GM12875 (cell line): ENCODE measurements around the gene CPNE7.
"Not testable (repeated sequence)": the region's sequence is repeated elsewhere in the genome, so short reads cannot be mapped to it uniquely, and the experiment has no call there.

Experiments
- H3K4me3 ChIP-seq: one replicate; pipeline ENCODE4 v1.5.1; 2011; ENCODE audit warnings: low read depth, low read length, control low read depth
- TF ChIP-seq, protein P1 (sequence below): IDR thresholded peaks from 2 replicates; pipeline ENCODE4 v1.5.1; 2011; ENCODE audit warnings: low read depth, mild to moderate bottlenecking, control low read depth, inconsistent platforms, low read length, moderate library complexity, borderline replicate concordance; ENCODE audit not compliant: insufficient read depth

Gene CPNE7

DNA sequence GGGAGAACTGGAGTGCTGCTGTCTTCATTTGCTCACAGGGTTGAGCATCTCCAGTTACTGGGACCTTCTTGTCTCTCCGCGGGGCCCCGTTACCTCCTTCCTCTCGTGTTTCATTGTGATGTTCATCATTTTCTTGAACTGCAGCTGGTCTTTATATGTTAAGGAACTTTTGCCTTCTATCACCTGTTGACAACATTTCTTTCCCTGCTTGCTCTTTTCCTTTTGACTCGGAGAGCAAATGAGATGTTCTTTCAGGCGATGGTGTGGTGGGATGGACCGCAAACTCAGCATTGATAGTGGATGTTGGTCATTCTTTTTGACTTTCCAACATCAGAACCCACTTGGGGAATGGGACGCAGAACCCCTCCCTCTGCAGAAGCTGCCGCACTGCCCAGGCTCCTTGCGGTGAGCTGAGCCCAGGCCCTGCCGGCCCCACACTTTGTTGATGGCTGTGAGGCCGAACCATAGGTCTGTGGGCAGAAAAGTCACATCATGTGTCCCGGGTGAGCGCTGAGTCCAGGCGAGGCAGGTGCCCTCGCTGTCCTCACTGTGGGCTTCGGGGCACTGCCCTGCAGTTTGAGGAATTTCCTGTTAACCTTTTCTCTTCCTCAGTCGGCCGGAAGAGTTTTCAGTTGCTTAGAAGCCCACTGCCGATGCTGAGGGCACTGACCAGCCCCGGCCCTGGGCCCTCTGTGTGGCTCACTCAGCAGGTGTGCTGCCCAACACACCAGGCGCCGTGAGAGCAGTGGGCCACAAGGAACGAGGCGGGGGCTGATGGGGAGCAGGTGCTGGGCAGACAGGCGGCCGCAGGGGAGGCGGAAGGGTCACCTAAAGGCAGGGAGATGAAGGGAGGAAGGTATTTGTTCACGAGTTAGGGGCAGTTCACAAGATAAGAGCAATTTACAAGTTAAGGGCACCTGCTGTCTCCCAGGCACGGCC lies 7.6 kb upstream of the CPNE7 start:
- TF ChIP-seq, protein P1, sequence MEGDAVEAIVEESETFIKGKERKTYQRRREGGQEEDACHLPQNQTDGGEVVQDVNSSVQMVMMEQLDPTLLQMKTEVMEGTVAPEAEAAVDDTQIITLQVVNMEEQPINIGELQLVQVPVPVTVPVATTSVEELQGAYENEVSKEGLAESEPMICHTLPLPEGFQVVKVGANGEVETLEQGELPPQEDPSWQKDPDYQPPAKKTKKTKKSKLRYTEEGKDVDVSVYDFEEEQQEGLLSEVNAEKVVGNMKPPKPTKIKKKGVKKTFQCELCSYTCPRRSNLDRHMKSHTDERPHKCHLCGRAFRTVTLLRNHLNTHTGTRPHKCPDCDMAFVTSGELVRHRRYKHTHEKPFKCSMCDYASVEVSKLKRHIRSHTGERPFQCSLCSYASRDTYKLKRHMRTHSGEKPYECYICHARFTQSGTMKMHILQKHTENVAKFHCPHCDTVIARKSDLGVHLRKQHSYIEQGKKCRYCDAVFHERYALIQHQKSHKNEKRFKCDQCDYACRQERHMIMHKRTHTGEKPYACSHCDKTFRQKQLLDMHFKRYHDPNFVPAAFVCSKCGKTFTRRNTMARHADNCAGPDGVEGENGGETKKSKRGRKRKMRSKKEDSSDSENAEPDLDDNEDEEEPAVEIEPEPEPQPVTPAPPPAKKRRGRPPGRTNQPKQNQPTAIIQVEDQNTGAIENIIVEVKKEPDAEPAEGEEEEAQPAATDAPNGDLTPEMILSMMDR = no peak
- H3K4me3 ChIP-seq = no peak overlapping the region

DNA sequence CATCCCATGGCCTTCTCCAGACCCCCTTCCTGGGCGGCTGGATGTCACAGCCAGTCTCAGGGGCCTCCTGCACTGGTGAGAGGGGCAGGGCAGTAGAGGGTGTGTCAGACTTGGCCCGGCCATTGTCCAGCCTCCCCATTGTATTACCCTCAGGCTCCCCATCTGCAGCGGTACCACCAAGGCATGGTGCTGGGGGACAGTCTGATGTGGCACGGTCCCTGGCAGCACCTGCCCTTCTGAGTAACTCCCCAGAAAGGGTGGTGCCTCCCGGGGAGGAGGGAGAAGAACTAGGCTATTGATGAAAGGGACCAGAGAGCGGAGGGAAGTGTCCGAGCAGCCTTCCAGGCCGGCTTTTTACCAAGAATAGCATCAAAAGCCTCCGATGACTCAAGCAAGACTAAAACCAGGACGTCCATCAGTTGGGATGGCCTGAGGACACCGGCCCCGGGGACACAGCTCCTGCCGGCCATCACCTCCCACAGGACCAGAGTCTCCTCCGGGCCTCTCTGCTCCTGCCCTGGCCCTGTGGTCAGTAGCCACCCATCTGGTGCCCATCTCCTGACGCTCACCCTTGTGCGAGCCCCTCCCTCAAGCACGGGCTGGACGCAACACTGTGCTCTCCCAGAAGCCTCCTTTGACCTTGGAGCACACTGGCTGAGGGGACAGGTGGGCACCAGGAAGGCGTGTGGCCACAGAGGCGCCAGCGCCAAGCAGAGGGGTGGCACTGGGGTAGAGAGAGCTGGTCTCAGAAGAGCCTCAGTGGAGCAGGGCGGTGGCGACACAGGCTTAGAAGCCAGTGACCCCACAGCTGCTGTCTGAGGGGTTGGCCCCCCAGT lies 5.8 kb upstream of the CPNE7 start:
- TF ChIP-seq, protein P1 = no peak
- no peak overlapping the region for H3K4me3 ChIP-seq

DNA sequence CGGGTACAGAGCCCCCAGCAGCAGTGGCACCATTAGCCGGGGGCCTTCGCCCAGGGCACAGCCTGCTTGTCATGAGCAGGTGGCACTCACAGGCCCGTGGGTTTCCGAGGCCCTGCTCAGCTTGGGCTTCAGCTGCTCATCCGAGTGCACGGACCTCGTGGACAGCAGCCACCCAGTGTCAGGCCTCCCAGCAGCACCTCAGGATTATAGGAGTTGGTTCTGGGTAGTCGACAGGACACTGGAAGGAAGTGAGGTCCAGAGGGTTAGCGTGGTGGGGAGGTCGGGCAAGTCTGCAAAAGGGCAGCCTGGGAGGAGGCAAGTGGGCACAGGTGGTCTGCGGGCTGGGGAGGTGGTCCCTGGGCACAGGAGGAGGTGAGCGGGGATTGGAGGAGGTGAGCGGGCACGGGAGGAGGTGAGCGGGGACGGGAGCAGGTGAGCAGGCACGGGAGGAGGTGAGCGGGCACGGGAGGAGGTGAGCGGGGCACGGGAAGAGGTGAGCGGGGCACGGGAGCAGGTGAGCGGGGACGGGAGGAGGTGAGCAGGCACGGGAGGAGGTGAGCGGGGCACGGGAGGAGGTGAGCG lies 5.1 kb upstream of the CPNE7 start:
- H3K4me3 ChIP-seq = no peak overlapping the region
- TF ChIP-seq, protein P1 = no peak

DNA sequence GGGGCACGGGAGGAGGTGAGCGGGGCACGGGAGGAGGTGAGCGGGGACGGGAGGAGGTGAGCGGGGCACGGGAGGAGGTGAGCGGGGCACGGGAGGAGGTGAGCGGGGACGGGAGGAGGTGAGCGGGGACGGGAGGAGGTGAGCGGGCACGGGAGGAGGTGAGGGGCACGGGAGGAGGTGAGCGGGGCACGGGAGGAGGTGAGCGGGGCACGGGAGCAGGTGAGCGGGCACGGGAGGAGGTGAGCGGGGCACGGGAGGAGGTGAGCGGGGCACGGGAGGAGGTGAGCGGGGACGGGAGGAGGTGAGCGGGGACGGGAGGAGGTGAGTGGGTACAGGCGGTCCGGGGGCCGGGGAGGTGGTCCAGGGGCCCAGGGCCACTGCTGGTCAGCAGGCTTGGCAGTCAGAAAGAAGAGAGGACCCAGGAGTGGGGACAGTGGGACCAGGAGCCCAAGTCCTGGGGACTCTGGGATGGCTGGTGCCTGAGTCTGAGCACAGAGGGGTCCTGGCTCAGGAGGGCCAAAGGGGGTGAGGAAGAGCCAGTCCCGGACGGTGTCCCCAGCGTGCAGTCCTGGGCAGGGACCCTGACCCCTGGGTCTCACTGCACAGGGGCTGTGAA lies 4.5 kb upstream of the CPNE7 start:
- not testable (repeated sequence) for H3K4me3 ChIP-seq

GRCh38 chr16:89571636-89572035 lies 3.9 kb upstream of the CPNE7 start:
- TF ChIP-seq, protein P1 = no peak
- H3K4me3 ChIP-seq = no peak overlapping the region

DNA sequence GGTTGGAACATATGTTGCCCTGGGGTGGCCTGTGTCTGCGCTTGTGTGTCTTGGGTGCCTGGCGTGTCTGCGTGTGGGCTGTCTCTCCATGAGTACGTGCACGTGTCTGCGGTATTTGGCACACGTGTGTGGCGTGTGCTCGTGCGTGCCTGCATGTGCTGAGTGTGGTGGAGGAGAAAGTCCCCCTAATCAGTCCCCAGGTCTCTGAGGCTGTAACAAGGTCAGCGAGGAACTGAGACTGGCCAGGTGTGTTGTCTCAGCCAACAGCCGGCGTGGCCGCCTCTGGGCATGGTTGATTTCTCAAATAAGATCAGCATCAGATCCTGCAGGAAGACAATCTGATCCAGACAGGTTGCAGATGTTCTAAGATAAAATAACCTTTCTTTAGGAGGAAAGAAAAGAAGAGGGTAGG lies 3.5 kb upstream of the CPNE7 start:
- H3K4me3 ChIP-seq = no peak overlapping the region
- TF ChIP-seq, protein P1 = no peak
